AG09309 (cell line): ENCODE measurements around the gene GRB10.

Source experiments
- DNase-seq: peaks from one replicate; pipeline ENCODE4 v3.0.0-alpha.2; 2010; ENCODE audit warnings: low read depth
- H3K4me3 ChIP-seq: 2 replicates; pipeline ENCODE4 v1.5.1; 2011; ENCODE audit warnings: mild to moderate bottlenecking, low read depth, low read length, moderate library complexity; ENCODE audit not compliant: control insufficient read depth
- CTCF ChIP-seq: IDR thresholded peaks from 2 replicates; pipeline ENCODE4 v1.5.1; 2011; ENCODE audit warnings: mild to moderate bottlenecking, low read depth, low read length, inconsistent platforms; ENCODE audit not compliant: insufficient read depth, control insufficient read depth; ENCODE audit errors: missing control alignments

The GRB10 gene

GRCh38 chr7:50730446-50731400, 52.0 kb downstream of the GRB10 start:
- DNase-seq: no peak
- no peak overlapping the region for H3K4me3 ChIP-seq
- TF ChIP-seq CTCF: no peak

- peak; percentile 28 for DNase-seq
Observed at GRCh38 chr7:50729962-50730361, 52.7 kb downstream of the GRB10 start.

GRCh38 chr7:50728184-50728583, 54.5 kb downstream of the GRB10 start:
- DNase-seq: no peak
- H3K4me3 ChIP-seq: no peak overlapping the region
- TF ChIP-seq CTCF: no peak

More at GRCh38 chr7:50729962-50730361, 52.7 kb downstream of the GRB10 start:
- no peak overlapping the region for H3K4me3 ChIP-seq
- no peak for TF ChIP-seq CTCF

- TF ChIP-seq CTCF: no peak
- H3K4me3 ChIP-seq: no peak overlapping the region
- no peak for DNase-seq
Observed at GRCh38 chr7:50727711-50728110, 55.0 kb downstream of the GRB10 start.

GRCh38 chr7:50727072-50727471, 55.6 kb downstream of the GRB10 start:
- TF ChIP-seq CTCF: no peak

GRCh38 chr7:50725774-50726173, 56.9 kb downstream of the GRB10 start:
- TF ChIP-seq CTCF: no peak
- no peak overlapping the region for H3K4me3 ChIP-seq
- DNase-seq: no peak

More at GRCh38 chr7:50727072-50727471, 55.6 kb downstream of the GRB10 start:
- no peak overlapping the region for H3K4me3 ChIP-seq
- DNase-seq: no peak
